GM19099 (cell line): ENCODE data around the gene SLC5A5.

Source experiments
- POLR2A ChIP-seq: IDR thresholded peaks from 3 replicates; pipeline ENCODE4 v1.6.1; 2011; ENCODE audit warnings: low read depth; ENCODE audit not compliant: insufficient read length; ENCODE audit errors: extremely low read depth

SLC5A5 gene

GRCh38 chr19:17842663-17843291, 29.0 kb upstream of the SLC5A5 start:
- TF ChIP-seq POLR2A: no peak

DNA sequence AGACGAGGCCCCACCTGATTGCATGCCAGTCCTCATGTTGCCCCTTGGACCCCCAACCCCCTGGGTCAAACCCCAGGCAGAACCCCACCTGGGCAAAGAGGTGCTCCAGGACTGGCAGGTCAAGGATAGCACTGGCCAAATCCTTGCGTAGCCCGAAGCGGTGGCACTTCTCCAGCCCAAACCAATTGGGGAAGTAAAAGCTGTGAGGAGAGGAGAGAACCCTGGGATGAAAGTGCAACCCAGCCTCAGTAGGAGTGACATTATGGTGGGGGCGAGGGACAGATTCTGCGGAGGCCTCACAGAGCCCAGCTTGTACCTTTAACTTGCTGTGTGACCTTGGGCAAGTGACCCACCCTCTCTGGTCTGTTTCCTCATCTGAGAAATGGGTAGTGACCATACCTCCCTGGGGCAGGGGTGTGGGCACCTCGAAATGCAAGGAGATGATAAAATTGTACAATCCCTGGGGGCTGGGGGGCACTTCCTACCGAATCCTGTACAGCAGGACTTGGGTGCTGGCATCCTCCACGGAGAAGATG, 28.4 kb upstream of the SLC5A5 start:
- no peak for TF ChIP-seq POLR2A

GRCh38 chr19:17843908-17844490, 27.7 kb upstream of the SLC5A5 start:
- TF ChIP-seq POLR2A: no peak

- no peak for TF ChIP-seq POLR2A
These were observed 25.6 kb upstream of the SLC5A5 start for GRCh38 chr19:17846146-17846545.

GRCh38 chr19:17847538-17848366, 24.0 kb upstream of the SLC5A5 start, which contains the start of gene JAK3:
Gene JAK3 (minus strand): TSS chr19:17847982. CDS start chr19:17844417, 3,565 bp downstream.
- peak; percentile 87 for TF ChIP-seq POLR2A

GRCh38 chr19:17848595-17849292, 23.0 kb upstream of the SLC5A5 start:
- TF ChIP-seq POLR2A: no peak

DNA sequence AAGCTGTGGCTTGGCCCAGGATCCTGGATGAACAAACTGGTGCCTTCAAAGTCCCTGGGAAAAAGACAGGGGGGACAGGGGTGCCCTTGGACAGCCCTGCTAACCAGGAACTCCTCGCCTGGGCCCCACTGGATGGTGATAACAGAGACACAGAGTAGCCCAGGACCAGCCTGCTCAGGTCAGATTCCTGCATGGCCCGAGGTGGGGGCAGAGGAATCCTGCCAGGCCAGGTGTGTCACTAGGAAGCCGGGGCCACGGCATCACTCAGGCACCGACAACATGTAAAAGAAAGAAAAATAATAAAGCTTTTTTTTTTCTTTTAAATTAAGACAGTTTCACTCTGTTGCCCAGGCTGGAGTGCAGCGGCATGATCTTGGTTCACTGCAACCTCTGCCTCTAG, 17.7 kb upstream of the SLC5A5 start:
- TF ChIP-seq POLR2A: no peak

DNA sequence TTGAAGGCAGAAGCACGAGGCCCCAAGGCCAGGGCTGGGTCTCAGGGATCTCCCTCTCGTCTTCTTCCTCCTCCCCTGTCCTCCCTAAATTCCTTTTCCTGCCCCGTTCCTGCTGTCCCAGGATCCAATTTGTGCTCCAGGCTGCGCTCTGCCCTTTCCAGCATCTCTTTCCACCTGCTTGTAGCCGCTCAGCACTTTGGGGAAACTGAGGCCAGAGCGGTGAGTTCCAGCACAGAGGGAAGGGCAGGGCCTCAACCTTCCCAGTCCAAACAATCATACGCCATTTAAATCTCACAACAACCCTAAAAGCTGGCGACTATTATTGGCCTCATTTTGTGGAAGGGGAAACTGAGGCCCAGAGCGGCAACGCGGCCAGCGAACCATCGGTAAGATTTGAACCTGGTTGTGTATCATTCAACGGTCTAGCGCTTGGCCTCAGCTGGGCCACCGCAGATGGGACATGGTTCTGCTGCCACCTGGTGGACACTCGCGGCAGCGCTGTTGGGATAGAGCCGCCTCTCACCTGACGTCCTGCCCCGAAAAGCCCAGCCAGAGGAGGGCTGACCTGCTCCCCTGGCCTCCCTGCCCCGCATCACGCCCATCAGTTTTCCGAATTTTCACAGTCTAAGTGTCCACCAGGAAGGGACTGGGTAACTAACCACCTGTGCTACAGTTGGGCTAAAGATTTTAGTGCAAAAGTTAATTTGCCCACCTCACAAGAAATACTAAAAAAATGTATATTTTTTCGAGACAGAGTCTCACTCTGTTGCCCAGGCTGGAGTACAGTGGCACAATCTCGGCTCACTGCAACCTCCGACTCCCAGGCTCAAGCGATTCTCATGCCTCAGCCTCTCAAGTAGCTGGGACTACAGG, 16.2 kb upstream of the SLC5A5 start:
- no peak for TF ChIP-seq POLR2A

- TF ChIP-seq POLR2A: peak; percentile 98
These were observed 12.0 kb upstream of the SLC5A5 start, which contains the start of gene RPL18A for GRCh38 chr19:17859533-17860330. Gene RPL18A (plus strand): TSS chr19:17859910. CDS start chr19:17859957, 47 bp downstream.

DNA sequence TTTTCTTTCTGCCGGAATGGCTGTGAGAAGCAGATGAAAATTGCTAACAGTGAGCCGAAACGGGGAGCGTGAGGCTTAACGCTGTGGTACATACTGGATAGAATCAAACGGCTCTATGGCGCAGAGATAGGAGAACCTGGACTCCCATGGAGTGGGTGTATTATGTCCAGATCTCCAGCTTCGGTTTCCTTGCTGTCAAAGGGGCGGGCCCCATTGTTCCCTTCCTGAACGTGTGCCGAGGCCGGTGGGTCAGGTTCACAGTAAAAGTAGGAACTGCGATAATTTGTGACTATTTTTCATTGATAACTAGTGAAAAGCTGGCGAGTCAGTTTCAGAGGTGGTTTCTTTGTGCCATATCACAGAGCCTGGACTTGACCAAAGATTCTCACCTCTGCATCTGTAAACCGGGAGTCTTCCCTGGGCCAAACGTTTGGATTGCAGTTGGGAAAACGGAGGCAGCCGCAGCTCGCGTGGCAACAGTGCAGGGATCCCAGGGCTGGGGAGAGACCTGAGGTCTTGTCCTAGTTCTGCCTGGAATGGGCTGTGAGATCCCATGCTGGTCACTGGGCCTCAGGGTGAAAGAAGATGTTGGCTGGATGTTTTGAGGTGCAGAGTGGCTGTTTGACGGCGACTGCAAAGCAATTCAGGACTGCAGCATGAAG, 11.3 kb upstream of the SLC5A5 start:
- no peak for TF ChIP-seq POLR2A

- no peak for TF ChIP-seq POLR2A
These were observed 10.8 kb upstream of the SLC5A5 start for GRCh38 chr19:17860993-17861360.

GRCh38 chr19:17861542-17862402, 10.0 kb upstream of the SLC5A5 start:
- TF ChIP-seq POLR2A: peak; percentile 18
